HEK293 (cell line): ENCODE measurements around the gene HMGB1.

ENCODE experiments used
- CTCF ChIA-PET: fragments of 350-600 bp; formaldehyde crosslinking; extraction: SDS; loops from one replicate; lab custom pipeline; 2021; ENCODE audit warnings: antibody characterized with exemption; lab: Yijun Ruan, JAX
- POLR2A ChIA-PET: fragments of 300-600 bp; formaldehyde crosslinking; extraction: SDS; loops from one replicate; lab custom pipeline; 2020; ENCODE audit warnings: antibody characterized with exemption, inconsistent platforms; lab: Yijun Ruan, JAX
- H3K27ac ChIP-seq: fragments of 200-500 bp; sonication (Bioruptor generic); 2 replicates; pipeline ENCODE4 v1.5.1; 2014; ENCODE audit warnings: low read depth, low read length, control low read depth, inconsistent platforms; ENCODE audit errors: extremely low read depth
- H3K36me3 ChIP-seq, 2 experiments: fragments of 200-500 bp in 1 of 2; sonication (Bioruptor generic) in 1 of 2; 1 replicate in 1 of 2; 2 replicates in 1 of 2; pipeline ENCODE4 v1.5.1; 2014 to 2017; ENCODE audit warnings: inconsistent platforms in 2 of 2, low read length in 2 of 2; ENCODE audit not compliant: control insufficient read depth in 2 of 2, insufficient read depth in 1 of 2
- H3K4me1 ChIP-seq: fragments of 200-500 bp; sonication (Bioruptor generic); 2 replicates; pipeline ENCODE4 v1.5.1; 2014; ENCODE audit warnings: mild to moderate bottlenecking, low read length, inconsistent platforms; ENCODE audit not compliant: control insufficient read depth, insufficient read depth
- H3K4me3 ChIP-seq: 2 replicates; pipeline ENCODE4 v1.5.1; 2011; ENCODE audit warnings: low read depth, mild to moderate bottlenecking, control low read depth, low read length, moderate library complexity
- H3K9me3 ChIP-seq: fragments of 200-500 bp; sonication (Bioruptor generic); 2 replicates; pipeline ENCODE4 v1.5.1; 2014; ENCODE audit warnings: low read depth, low read length, inconsistent platforms; ENCODE audit not compliant: control insufficient read depth, insufficient read depth
- EGR2 ChIP-seq: fragments of 450-650 bp; formaldehyde crosslinking; IDR thresholded peaks from 2 replicates; pipeline ENCODE4 v1.5.1; 2016; ENCODE audit warnings: low read depth, missing biosample characterization, missing genetic modification characterization
- GFI1B ChIP-seq: fragments of 450-650 bp; formaldehyde crosslinking; IDR thresholded peaks from 2 replicates; pipeline ENCODE4 v1.5.1; 2016; ENCODE audit warnings: missing biosample characterization, missing genetic modification characterization
- PRDM10 ChIP-seq: fragments of 450-650 bp; formaldehyde crosslinking; IDR thresholded peaks from 2 replicates; pipeline ENCODE4 v1.5.1; 2016; ENCODE audit warnings: missing biosample characterization, missing genetic modification characterization
- SCRT2 ChIP-seq: fragments of 450-650 bp; formaldehyde crosslinking; IDR thresholded peaks from 2 replicates; pipeline ENCODE4 v1.5.1; 2016; ENCODE audit warnings: missing biosample characterization, missing genetic modification characterization
- SP2 ChIP-seq: fragments of 450-650 bp; formaldehyde crosslinking; IDR thresholded peaks from 2 replicates; pipeline ENCODE4 v1.5.1; 2016; ENCODE audit warnings: missing biosample characterization, missing genetic modification characterization
- ZBTB10 ChIP-seq: fragments of 450-650 bp; formaldehyde crosslinking; IDR thresholded peaks from 2 replicates; pipeline ENCODE4 v1.5.1; 2016; ENCODE audit warnings: missing biosample characterization, missing genetic modification characterization
- ZBTB11 ChIP-seq: fragments of 450-650 bp; formaldehyde crosslinking; conservative IDR thresholded peaks from 2 replicates; pipeline ENCODE4 v1.5.1; 2016; ENCODE audit warnings: low read depth, missing biosample characterization, missing genetic modification characterization
- ZNF114 ChIP-seq: fragments of 450-650 bp; formaldehyde crosslinking; IDR thresholded peaks from 2 replicates; pipeline ENCODE4 v1.5.0; 2017; ENCODE audit warnings: missing biosample characterization, missing genetic modification characterization
- ZNF223 ChIP-seq: fragments of 450-650 bp; formaldehyde crosslinking; IDR thresholded peaks from 2 replicates; pipeline ENCODE4 v1.5.1; 2016; ENCODE audit warnings: missing biosample characterization, missing genetic modification characterization
- ZNF23 ChIP-seq: fragments of 450-650 bp; formaldehyde crosslinking; IDR thresholded peaks from 2 replicates; pipeline ENCODE4 v1.5.1; 2016; ENCODE audit warnings: missing biosample characterization, missing genetic modification characterization, borderline replicate concordance
- ZNF24 ChIP-seq: fragments of 450-650 bp; formaldehyde crosslinking; IDR thresholded peaks from 2 replicates; pipeline ENCODE4 v1.5.1; 2016; ENCODE audit warnings: missing biosample characterization, missing genetic modification characterization
- ZNF280C ChIP-seq: fragments of 450-650 bp; formaldehyde crosslinking; IDR thresholded peaks from 2 replicates; pipeline ENCODE4 v1.5.1; 2016; ENCODE audit warnings: missing biosample characterization, missing genetic modification characterization
- ZNF335 ChIP-seq: fragments of 450-650 bp; formaldehyde crosslinking; conservative IDR thresholded peaks from 2 replicates; pipeline ENCODE4 v1.5.1; 2016; ENCODE audit warnings: missing biosample characterization, missing genetic modification characterization
- ZNF449 ChIP-seq: fragments of 450-650 bp; formaldehyde crosslinking; IDR thresholded peaks from 2 replicates; pipeline ENCODE4 v1.5.1; 2017; ENCODE audit warnings: missing biosample characterization, mild to moderate bottlenecking, missing genetic modification characterization, moderate library complexity
- ZNF600 ChIP-seq: fragments of 450-650 bp; formaldehyde crosslinking; IDR thresholded peaks from 2 replicates; pipeline ENCODE4 v1.5.1; 2016; ENCODE audit warnings: missing biosample characterization, missing genetic modification characterization
- ZNF660 ChIP-seq: fragments of 450-650 bp; IDR thresholded peaks from 2 replicates; pipeline ENCODE4 v1.5.1; 2018; ENCODE audit warnings: missing biosample characterization, mild to moderate bottlenecking, missing genetic modification characterization
- ZSCAN23 ChIP-seq: fragments of 450-650 bp; formaldehyde crosslinking; IDR thresholded peaks from 2 replicates; pipeline ENCODE4 v1.5.1; 2016; ENCODE audit warnings: missing biosample characterization, missing genetic modification characterization

HMGB1 gene

DNA sequence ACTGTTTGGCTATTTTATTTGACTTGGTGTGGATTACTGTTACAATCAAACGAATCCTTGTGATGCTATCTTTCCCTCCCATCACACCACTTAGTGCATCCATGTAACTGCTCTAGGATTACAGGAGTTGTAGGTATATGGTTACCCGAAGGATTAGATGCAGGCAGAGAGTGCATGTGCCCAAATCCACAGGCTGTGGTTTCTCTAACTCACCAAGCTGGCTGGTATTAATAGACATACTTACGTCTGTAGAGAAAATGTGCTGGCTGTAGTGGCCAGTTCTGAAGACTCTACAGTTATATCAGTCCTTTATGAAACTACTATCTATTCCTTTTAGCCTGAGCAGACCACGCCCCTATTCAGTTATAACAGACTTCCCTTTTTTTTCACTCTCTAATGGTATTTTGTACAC lies 1.1 kb upstream of the HMGB1 start (continued):
- peak; percentile 2 for TF ChIP-seq ZNF335
- no peak for TF ChIP-seq ZNF600 (tag by site-specific recombination)

GRCh38 chr13:30466358-30466714 lies 600 bp upstream of the HMGB1 start:
- Histone ChIP-seq H3K27ac (peak overlapping the region; percentile 72; the same call in 1 of the 2 replicates), H3K9me3 (no peaks in the 10 kb centered on the region), H3K4me3 (peak overlapping the region; percentile 29), H3K4me1 (peaks cover 6% of the 10 kb centered on the region; the same call in 1 of the 2 replicates), H3K36me3 (peaks cover 18 to 25% of the 10 kb centered on the region in 2 experiments; a peak in 2 of 3 replicates)
- ChIA-PET CTCF (interaction anchor here (0.9 kb wide), 1 partner anchor 118 kb away, joined by 3 read pairs; no protein-coding TSS in a partner anchor), POLR2A (interaction anchor here (0.5 to 3.0 kb wide), 12 partner anchors 12 to 572 kb away, joined by 3 to 21 read pairs (median 4); partner anchors contain the start of genes KATNAL1, UBE2L5 and USPL1)
- TF ChIP-seq ZBTB10 (tag by site-specific recombination) (peak; percentile 32; the same call in 1 of the 2 replicates), PRDM10 (tag by site-specific recombination) (peak; percentile 63), ZBTB11 (tag by site-specific recombination) (no peak), SCRT2 (0 out of 2 replicates have a peak, but pooled peaks have one; percentile 7), ZNF335 (peak; percentile 60; the same call in 1 of the 2 replicates)

- H3K27ac ChIP-seq = peak overlapping the region; percentile 92
- no peaks in the 10 kb centered on the region for H3K9me3 ChIP-seq
- peaks cover 19 to 27% of the 10 kb centered on the region in 2 experiments; a peak in 2 of 3 replicates for H3K36me3 ChIP-seq
- H3K4me1 ChIP-seq = peaks cover 6% of the 10 kb centered on the region; the same call in 1 of the 2 replicates
- TF ChIP-seq ZNF23 (tag by site-specific recombination) (no peak), ZNF24 (no peak), ZNF280C (tag by site-specific recombination) (no peak), ZNF223 (tag by site-specific recombination) (no peak), ZNF449 (tag by site-specific recombination) (no peak), ZNF114 (tag by site-specific recombination) (no peak), ZSCAN23 (tag by site-specific recombination) (no peak), SP2 (tag by site-specific recombination) (no peak), GFI1B (tag by site-specific recombination) (no peak), ZNF660 (no peak), EGR2 (tag by site-specific recombination) (no peak)
- TF ChIP-seq, all 188 proteins: peak for 0
- CTCF ChIA-PET = no interaction called here
- H3K4me3 ChIP-seq = peak overlapping the region; percentile 46
- POLR2A ChIA-PET = interaction anchor here (0.8 to 3.0 kb wide), 8 partner anchors 13 to 405 kb away, joined by 3 to 21 read pairs (median 6); partner anchors contain the start of genes KATNAL1, UBE2L5 and USPL1
Measured at GRCh38 chr13:30465343-30465592, 468 bp downstream of the HMGB1 start.
